ENCODE results near the gene SDK1.

DNA sequence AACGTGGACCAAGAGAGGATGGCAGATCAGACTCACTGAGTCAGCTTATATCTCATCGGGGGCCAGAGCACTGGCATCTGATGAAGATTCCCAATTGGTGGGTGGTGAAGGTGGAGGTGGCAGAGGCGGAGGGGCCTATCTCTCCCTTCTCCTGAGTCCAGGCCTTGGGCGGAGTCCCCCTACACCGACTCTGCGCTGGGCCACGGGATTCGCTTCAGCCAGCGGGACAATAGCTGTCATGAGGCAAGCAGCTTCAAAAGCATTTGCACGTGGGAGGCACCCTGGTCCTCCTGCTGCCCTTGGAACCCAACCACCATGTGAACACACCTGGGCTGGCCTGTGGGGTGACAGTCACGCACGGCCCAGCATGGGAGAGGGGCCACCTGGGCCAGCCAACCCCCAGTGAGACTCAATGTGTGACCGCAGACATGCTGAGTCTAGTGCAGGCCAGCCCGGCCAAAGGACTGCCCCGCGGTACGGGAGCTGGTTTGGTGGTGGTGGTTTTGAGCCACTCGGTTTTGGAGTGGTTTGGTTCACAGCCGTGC is 914.2 kb downstream of the SDK1 start:
- TF ChIP-seq, protein P1, sequence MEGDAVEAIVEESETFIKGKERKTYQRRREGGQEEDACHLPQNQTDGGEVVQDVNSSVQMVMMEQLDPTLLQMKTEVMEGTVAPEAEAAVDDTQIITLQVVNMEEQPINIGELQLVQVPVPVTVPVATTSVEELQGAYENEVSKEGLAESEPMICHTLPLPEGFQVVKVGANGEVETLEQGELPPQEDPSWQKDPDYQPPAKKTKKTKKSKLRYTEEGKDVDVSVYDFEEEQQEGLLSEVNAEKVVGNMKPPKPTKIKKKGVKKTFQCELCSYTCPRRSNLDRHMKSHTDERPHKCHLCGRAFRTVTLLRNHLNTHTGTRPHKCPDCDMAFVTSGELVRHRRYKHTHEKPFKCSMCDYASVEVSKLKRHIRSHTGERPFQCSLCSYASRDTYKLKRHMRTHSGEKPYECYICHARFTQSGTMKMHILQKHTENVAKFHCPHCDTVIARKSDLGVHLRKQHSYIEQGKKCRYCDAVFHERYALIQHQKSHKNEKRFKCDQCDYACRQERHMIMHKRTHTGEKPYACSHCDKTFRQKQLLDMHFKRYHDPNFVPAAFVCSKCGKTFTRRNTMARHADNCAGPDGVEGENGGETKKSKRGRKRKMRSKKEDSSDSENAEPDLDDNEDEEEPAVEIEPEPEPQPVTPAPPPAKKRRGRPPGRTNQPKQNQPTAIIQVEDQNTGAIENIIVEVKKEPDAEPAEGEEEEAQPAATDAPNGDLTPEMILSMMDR (IDR thresholded peaks at IDR 0.05; ENCODE audit: low read depth, low read length): no peak
- TF ChIP-seq POLR2A (IDR thresholded peaks at IDR 0.05; ENCODE audit: extremely low read depth, insufficient read length) (no peak), MYC (IDR thresholded peaks at IDR 0.05; ENCODE audit: low read depth, low read length) (no peak)
- TF ChIP-seq, protein P2, sequence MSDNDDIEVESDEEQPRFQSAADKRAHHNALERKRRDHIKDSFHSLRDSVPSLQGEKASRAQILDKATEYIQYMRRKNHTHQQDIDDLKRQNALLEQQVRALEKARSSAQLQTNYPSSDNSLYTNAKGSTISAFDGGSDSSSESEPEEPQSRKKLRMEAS (IDR thresholded peaks at IDR 0.05; ENCODE audit: low read depth, low read length): no peak

All from NB4 (cell line).